GM13976 (cell line): Measurements from ENCODE around the gene HDLBP.

Experiments
- DNase-seq: peaks from one replicate; pipeline ENCODE4 v3.0.0; 2012; ENCODE audit warnings: low spot score
- CTCF ChIP-seq: IDR thresholded peaks from 2 replicates; pipeline ENCODE4 v1.5.1; 2012; ENCODE audit warnings: borderline replicate concordance, mild to moderate bottlenecking; ENCODE audit not compliant: insufficient read depth; ENCODE audit errors: extremely low read depth, missing control alignments, control extremely low read depth
- in situ Hi-C: fragments of 300-500 bp; cut with MboI; formaldehyde crosslinking; loops from one replicate; pipeline ENCODE4 v1.12.0; 2022; ENCODE audit warnings: low sequenced_read_pairs, mixed read lengths, inconsistent platforms; ENCODE audit not compliant: unreplicated experiment

The HDLBP gene

GRCh38 chr2:241234066-241234790 is 81.2 kb downstream of the HDLBP start:
- no peak for DNase-seq
- in situ Hi-C loops, result no loop called here
- no peak for TF ChIP-seq CTCF

- no peak for TF ChIP-seq CTCF
- DNase-seq, result no peak
- in situ Hi-C loops, result no loop called here
Observed at GRCh38 chr2:241232736-241233575, 82.5 kb downstream of the HDLBP start.

- TF ChIP-seq CTCF, result no peak
- in situ Hi-C loops, result no loop called here
- no peak for DNase-seq
Observed at GRCh38 chr2:241230435-241230834, 85.0 kb downstream of the HDLBP start.

GRCh38 chr2:241229563-241230401 is 85.7 kb downstream of the HDLBP start:
- no peak for DNase-seq
- TF ChIP-seq CTCF, result no peak
- in situ Hi-C loops, result no loop called here

GRCh38 chr2:241228860-241229516 is 86.5 kb downstream of the HDLBP start:
- no peak for TF ChIP-seq CTCF
- in situ Hi-C loops, result no loop called here
- DNase-seq, result no peak
